ENCODE results near the gene CENPM.

GRCh38 chr22:41936894-41937169 is 10.1 kb downstream of the CENPM start:
- TF ChIP-seq ZNF79 (CRISPR knock-in tag; IDR thresholded peaks at IDR 0.05; ENCODE audit: low read depth) (no peak), ZBTB33 (CRISPR knock-in tag; IDR thresholded peaks at IDR 0.05) (no peak), PPARD (CRISPR knock-in tag; IDR thresholded peaks at IDR 0.05) (no peak), ZNF561 (CRISPR knock-in tag; conservative IDR thresholded peaks at IDR 0.05) (no peak), ELK3 (CRISPR knock-in tag; IDR thresholded peaks at IDR 0.05) (no peak), CTCF (IDR thresholded peaks at IDR 0.05 in 2 of 3, conservative IDR thresholded peaks at IDR 0.05 in 1 of 3; ENCODE audit: insufficient read depth in 2 of 3, low read depth in 1 of 3, low read length in 3 of 3) (no peak), SMARCB1 (IDR thresholded peaks at IDR 0.05; ENCODE audit: insufficient read length, low read depth) (no peak), MAX (CRISPR knock-in tag; IDR thresholded peaks at IDR 0.05) (no peak), CBFB (CRISPR knock-in tag; IDR thresholded peaks at IDR 0.05) (no peak)

All from K562 (cell line).